ENCODE measurements around the gene RGS3.
"Not testable (repeated sequence)": the region's sequence is repeated elsewhere in the genome, so short reads cannot be mapped to it uniquely, and the experiment has no call there.

DNA sequence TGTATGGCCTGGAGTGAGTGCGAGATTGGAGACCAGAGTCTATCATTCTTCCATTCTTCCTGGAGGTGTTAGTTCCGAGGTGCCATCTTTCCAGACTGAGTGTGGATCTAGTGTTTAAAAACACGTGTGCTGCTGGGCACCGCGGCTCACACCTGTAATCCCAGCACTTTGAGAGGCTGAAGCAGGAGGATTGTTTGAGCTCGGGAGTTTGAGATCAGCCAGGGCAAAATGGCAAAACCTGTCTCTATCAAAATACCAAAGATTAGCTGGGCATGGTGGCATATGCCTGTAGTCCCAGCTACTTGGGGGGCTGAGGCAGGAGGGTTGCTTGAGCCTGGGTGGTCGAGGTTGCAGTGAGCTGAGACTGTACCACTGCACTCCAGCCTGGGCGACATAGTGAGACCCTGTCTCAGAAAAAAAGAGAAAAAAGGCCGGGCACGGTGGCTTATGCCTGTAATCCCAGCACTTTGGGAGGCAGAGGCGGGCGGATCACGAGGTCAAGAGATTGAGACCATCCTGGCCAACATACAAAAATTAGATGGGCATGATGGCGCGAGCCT, 176.0 kb downstream of the RGS3 start:
- TF ChIP-seq, protein P1, sequence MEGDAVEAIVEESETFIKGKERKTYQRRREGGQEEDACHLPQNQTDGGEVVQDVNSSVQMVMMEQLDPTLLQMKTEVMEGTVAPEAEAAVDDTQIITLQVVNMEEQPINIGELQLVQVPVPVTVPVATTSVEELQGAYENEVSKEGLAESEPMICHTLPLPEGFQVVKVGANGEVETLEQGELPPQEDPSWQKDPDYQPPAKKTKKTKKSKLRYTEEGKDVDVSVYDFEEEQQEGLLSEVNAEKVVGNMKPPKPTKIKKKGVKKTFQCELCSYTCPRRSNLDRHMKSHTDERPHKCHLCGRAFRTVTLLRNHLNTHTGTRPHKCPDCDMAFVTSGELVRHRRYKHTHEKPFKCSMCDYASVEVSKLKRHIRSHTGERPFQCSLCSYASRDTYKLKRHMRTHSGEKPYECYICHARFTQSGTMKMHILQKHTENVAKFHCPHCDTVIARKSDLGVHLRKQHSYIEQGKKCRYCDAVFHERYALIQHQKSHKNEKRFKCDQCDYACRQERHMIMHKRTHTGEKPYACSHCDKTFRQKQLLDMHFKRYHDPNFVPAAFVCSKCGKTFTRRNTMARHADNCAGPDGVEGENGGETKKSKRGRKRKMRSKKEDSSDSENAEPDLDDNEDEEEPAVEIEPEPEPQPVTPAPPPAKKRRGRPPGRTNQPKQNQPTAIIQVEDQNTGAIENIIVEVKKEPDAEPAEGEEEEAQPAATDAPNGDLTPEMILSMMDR (IDR thresholded peaks at IDR 0.05; ENCODE audit: low read length), result not testable (repeated sequence)
- not testable (repeated sequence) for TF ChIP-seq EZH2 (IDR thresholded peaks at IDR 0.05; ENCODE audit: borderline replicate concordance, low read length)
